HepG2 (cell line): Measurements from ENCODE around the gene DAPK1. TPM values are rescaled to one million over a fixed set of nuclear protein-coding genes. Genes with fewer than 3 reads are reported as not detected.

Experiments
- ATAC-seq: fragments of 200-7000 bp; cut with Tn5 transposase; 3 replicates; pipeline ENCODE4 v1.9.1; 2020; ENCODE audit warnings: mild to moderate bottlenecking, moderate library complexity
- BruUV-seq: library from RNA; stranded (reverse); fragments of 400-500 nt; replicated peaks from 2 replicates; lab custom pipeline; 2021; lab: Mats Ljungman, UMichigan
- CTCF ChIA-PET: fragments of 300-600 bp; formaldehyde crosslinking; extraction: SDS; loops from one replicate; lab custom pipeline; 2021; ENCODE audit warnings: low total read pairs, inconsistent platforms, low intra/inter-chr PET ratio; lab: Yijun Ruan, JAX
- POLR2A ChIA-PET: fragments of 350-600 bp; sonication (Branson Sonifier 250); formaldehyde crosslinking; loops from one replicate; lab custom pipeline; 2020; ENCODE audit warnings: antibody characterized with exemption, inconsistent platforms; lab: Yijun Ruan, JAX
- DNase-seq: peaks from one replicate; pipeline ENCODE4 v3.0.0-alpha.2; 2015; ENCODE audit warnings: low spot score
- FAIRE-seq: peaks from 3 replicates; lab custom pipeline; 2011; peaks lifted over from hg19 to GRCh38; lab: Jason Lieb, UNC
- H2AFZ ChIP-seq: one replicate; pipeline ENCODE4 v1.6.1; 2011; ENCODE audit warnings: low read length, inconsistent platforms
- H3K27ac ChIP-seq: fragments of 300-600 bp; 3 replicates; pipeline ENCODE4 v1.8.0; 2011; ENCODE audit warnings: mixed run types, mild to moderate bottlenecking, mixed read lengths, low read length, inconsistent platforms; ENCODE audit not compliant: insufficient read depth; ENCODE audit errors: extremely low read length
- H3K27me3 ChIP-seq, 2 experiments: fragments of 200-600 bp in 1 of 2; 2 replicates in 1 of 2; 3 replicates in 1 of 2; pipeline versions ENCODE4 v1.6.0 to v1.8.0; 2011; ENCODE audit warnings: low read length in 2 of 2, mild to moderate bottlenecking in 2 of 2, moderate library complexity in 2 of 2, inconsistent platforms in 1 of 2; ENCODE audit not compliant: insufficient read depth in 2 of 2, control insufficient read depth in 1 of 2
- H3K36me3 ChIP-seq, 2 experiments: fragments of 200-600 bp in 1 of 2; replicated peaks in 1 of 2; 2 replicates in 1 of 2; 3 replicates in 1 of 2; pipeline versions ENCODE4 v1.5.1 to v1.8.0; 2011; ENCODE audit warnings: low read length in 2 of 2, inconsistent platforms in 1 of 2; ENCODE audit not compliant: insufficient read depth in 2 of 2, control insufficient read depth in 1 of 2
- H3K4me1 ChIP-seq: 2 replicates; pipeline ENCODE4 v1.5.1; 2012; ENCODE audit warnings: low read length, inconsistent platforms; ENCODE audit not compliant: insufficient read depth
- H3K4me2 ChIP-seq: 2 replicates; pipeline ENCODE4 v1.6.0; 2011; ENCODE audit warnings: low read depth, low read length, inconsistent platforms
- H3K4me3 ChIP-seq, 3 experiments: fragments of 200-600 bp in 1 of 3; sonication (generic), shearing (Covaris generic) in 1 of 3; replicated peaks in 1 of 3; 2 replicates each; pipeline ENCODE4 v1.5.1; 2011 to 2016; ENCODE audit warnings: low read length in 3 of 3, inconsistent platforms in 2 of 3, low read depth in 2 of 3, mild to moderate bottlenecking in 2 of 3, control low read depth in 1 of 3, mixed read lengths in 1 of 3; ENCODE audit not compliant: insufficient read depth in 1 of 3
- H3K79me2 ChIP-seq: one replicate; pipeline ENCODE4 v1.6.1; 2011; ENCODE audit warnings: low read length, inconsistent platforms; ENCODE audit not compliant: insufficient read depth
- H3K9ac ChIP-seq: 2 replicates; pipeline ENCODE4 v1.6.0; 2011; ENCODE audit warnings: mild to moderate bottlenecking, low read depth, low read length, inconsistent platforms; ENCODE audit not compliant: insufficient read depth
- H3K9me3 ChIP-seq: 2 replicates; pipeline ENCODE4 v1.5.1; 2012; ENCODE audit warnings: mild to moderate bottlenecking, low read length
- H4K20me1 ChIP-seq: 2 replicates; pipeline ENCODE4 v1.6.0; 2011; ENCODE audit warnings: inconsistent platforms, mild to moderate bottlenecking, low read length, moderate library complexity; ENCODE audit not compliant: insufficient read depth
- ATAD3A ChIP-seq: sonication (generic); formaldehyde crosslinking; IDR thresholded peaks from 2 replicates; pipeline ENCODE4 v1.4.0; 2020; ENCODE audit warnings: missing genetic modification reagents
- JUND ChIP-seq: sonication (generic); formaldehyde crosslinking; IDR thresholded peaks from 2 replicates; pipeline ENCODE4 v1.8.0; 2022; ENCODE audit warnings: mild to moderate bottlenecking, missing genetic modification reagents
- NAIF1 ChIP-seq: sonication (generic); formaldehyde crosslinking; IDR thresholded peaks from 2 replicates; pipeline ENCODE4 v1.5.0; 2020; ENCODE audit warnings: mild to moderate bottlenecking, missing genetic modification reagents, borderline replicate concordance
- NCOR1 ChIP-seq: fragments of 200-600 bp; sonication (generic); IDR thresholded peaks from 2 replicates; pipeline ENCODE4 v1.7.0; 2017; ENCODE audit warnings: antibody characterized with exemption, low read length, borderline replicate concordance
- NONO ChIP-seq, 2 experiments: fragments of 450-650 bp in 1 of 2; sonication (generic) in 1 of 2; formaldehyde crosslinking in 1 of 2; IDR thresholded peaks in 1 of 2; conservative IDR thresholded peaks in 1 of 2; 2 replicates each; pipeline versions ENCODE4 v1.6.1 to v1.8.0; 2017 to 2022; ENCODE audit warnings: mild to moderate bottlenecking in 1 of 2, missing genetic modification reagents in 1 of 2, moderate library complexity in 1 of 2
- RBM39 ChIP-seq: fragments of 200-400 bp; formaldehyde crosslinking; IDR thresholded peaks from one replicate; pipeline ENCODE4 v1.6.1; 2018; ENCODE audit warnings: antibody characterized with exemption, mild to moderate bottlenecking, low read depth, low read length; ENCODE audit not compliant: poor library complexity, severe bottlenecking
- SP5 ChIP-seq: IDR thresholded peaks from 2 replicates; pipeline ENCODE4 v1.6.1; 2016; ENCODE audit warnings: low read depth, borderline replicate concordance
- ZC3H13 ChIP-seq: sonication (generic); formaldehyde crosslinking; IDR thresholded peaks from 2 replicates; pipeline ENCODE4 v1.8.1; 2023; ENCODE audit warnings: mild to moderate bottlenecking, missing genetic modification reagents, moderate library complexity
- ZNF431 ChIP-seq: sonication (generic); formaldehyde crosslinking; IDR thresholded peaks from 2 replicates; pipeline ENCODE4 v1.9.0; 2022; ENCODE audit warnings: missing genetic modification reagents, low read depth, mild to moderate bottlenecking, borderline replicate concordance
- WGBS: methylation state at CpG from one replicate; pipeline ENCODE4 v1.1.6; 2017; ENCODE audit warnings: low lambda C conversion rate; 5-methylcytosine and 5-hydroxymethylcytosine counted together
- in situ Hi-C: cut with HindIII; loops from 2 replicates; pipeline ENCODE4 v1.10.0; 2017; ENCODE audit warnings: low pct_unique_long_range_greater_than_20kb; ENCODE audit not compliant: extremely low pct_ligation_motif_present
- intact Hi-C: fragments of 100-400 bp; cut with micrococcal nuclease; formaldehyde crosslinking; loops from one replicate; pipeline ENCODE4 v1.10.0; 2022; ENCODE audit not compliant: unreplicated experiment
- polyA plus RNA-seq, 8 experiments: library from polyadenylated mRNA; depleted of rRNA in 3 of 8; stranded (reverse) in 7 of 8; unstranded in 1 of 8; fragments of >200 nt; fragmentation: Illumina TruSeq in 4 of 8; extraction: Trizol in 4 of 8; gene quantifications; 2 replicates each; pipeline versions ENCODE4 v1.2.1 to v1.2.3, GENCODE V29; 2011 to 2016; ENCODE audit warnings: low read depth in 4 of 8, missing spikeins in 1 of 8, mixed read lengths in 1 of 8; ENCODE audit not compliant: insufficient read depth in 1 of 8
- total RNA-seq, 5 experiments: library from RNA; depleted of rRNA; stranded (reverse); fragments of >200 nt; fragmentation: Illumina TruSeq; extraction: Trizol; gene quantifications; 2 replicates each; pipeline ENCODE4 v1.2.3, GENCODE V29; 2016; ENCODE audit warnings: low read depth in 1 of 5
- TF ChIP-seq, protein P1 (sequence below): sonication (generic); formaldehyde crosslinking; IDR thresholded peaks from 2 replicates; pipeline ENCODE4 v1.4.0; 2020; ENCODE audit warnings: missing genetic modification reagents
- TF ChIP-seq, protein P2 (sequence below): sonication (generic); formaldehyde crosslinking; IDR thresholded peaks from 2 replicates; pipeline ENCODE4 v1.4.0; 2020; ENCODE audit warnings: missing genetic modification reagents

The DAPK1 gene
- total and polyA plus RNA-seq, 2 of the 13 experiments (the other 11 are each of a cell fraction or from before 2014, with no cell fraction given): 35.7 to 35.9 TPM

DNA sequence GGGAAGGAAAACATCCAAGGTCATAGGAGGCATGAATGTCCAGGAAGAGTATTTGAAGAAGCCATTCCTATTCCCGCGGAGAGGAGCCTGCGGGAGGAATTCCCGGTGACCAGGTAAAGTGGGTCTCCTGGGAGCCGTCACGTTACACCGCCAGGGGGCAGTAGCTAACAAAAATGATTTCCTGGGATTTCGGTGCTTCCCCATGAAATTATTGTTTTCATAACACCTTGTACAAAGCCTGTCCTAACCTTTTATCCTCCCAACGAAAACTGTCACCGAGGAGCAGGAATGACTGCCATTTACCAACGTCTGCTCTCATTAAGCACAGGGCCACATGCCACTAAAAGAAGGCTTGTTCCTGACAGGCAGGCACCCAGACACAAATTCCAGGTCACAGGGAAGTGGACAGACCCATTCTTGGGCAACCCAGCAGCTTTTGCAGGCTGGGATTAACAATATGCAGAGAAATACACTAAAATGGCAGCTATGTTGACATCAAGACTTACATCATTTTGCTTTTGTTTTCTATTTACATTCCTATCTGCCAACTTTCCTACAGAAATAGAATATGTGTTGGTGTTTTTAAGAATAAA, 187.1 kb downstream of the DAPK1 start (continued):
- TF ChIP-seq, protein P1, sequence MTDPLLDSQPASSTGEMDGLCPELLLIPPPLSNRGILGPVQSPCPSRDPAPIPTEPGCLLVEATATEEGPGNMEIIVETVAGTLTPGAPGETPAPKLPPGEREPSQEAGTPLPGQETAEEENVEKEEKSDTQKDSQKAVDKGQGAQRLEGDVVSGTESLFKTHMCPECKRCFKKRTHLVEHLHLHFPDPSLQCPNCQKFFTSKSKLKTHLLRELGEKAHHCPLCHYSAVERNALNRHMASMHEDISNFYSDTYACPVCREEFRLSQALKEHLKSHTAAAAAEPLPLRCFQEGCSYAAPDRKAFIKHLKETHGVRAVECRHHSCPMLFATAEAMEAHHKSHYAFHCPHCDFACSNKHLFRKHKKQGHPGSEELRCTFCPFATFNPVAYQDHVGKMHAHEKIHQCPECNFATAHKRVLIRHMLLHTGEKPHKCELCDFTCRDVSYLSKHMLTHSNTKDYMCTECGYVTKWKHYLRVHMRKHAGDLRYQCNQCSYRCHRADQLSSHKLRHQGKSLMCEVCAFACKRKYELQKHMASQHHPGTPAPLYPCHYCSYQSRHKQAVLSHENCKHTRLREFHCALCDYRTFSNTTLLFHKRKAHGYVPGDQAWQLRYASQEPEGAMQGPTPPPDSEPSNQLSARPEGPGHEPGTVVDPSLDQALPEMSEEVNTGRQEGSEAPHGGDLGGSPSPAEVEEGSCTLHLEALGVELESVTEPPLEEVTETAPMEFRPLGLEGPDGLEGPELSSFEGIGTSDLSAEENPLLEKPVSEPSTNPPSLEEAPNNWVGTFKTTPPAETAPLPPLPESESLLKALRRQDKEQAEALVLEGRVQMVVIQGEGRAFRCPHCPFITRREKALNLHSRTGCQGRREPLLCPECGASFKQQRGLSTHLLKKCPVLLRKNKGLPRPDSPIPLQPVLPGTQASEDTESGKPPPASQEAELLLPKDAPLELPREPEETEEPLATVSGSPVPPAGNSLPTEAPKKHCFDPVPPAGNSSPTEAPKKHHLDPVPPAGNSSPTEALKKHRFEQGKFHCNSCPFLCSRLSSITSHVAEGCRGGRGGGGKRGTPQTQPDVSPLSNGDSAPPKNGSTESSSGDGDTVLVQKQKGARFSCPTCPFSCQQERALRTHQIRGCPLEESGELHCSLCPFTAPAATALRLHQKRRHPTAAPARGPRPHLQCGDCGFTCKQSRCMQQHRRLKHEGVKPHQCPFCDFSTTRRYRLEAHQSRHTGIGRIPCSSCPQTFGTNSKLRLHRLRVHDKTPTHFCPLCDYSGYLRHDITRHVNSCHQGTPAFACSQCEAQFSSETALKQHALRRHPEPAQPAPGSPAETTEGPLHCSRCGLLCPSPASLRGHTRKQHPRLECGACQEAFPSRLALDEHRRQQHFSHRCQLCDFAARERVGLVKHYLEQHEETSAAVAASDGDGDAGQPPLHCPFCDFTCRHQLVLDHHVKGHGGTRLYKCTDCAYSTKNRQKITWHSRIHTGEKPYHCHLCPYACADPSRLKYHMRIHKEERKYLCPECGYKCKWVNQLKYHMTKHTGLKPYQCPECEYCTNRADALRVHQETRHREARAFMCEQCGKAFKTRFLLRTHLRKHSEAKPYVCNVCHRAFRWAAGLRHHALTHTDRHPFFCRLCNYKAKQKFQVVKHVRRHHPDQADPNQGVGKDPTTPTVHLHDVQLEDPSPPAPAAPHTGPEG: no peak
- TF ChIP-seq, all 625 proteins: peak for 6

DNA sequence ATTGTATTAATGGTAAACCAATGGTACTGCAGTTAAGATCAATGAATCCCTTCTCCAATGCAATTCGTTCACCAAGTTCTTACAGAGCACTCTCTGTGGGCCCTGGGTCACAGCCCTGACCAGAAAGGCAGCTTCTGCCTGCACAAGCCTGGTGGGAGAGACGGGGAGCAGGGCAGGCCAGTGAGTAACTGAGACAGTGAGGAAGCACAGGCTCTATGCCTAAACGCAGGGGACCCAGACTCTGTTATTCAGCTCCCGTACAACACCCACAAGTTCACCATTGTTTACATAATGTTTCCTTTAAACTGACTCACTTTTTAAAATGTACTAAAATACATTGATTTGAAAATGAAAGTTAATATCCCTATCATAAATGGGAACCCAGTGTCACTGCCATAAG, 187.8 kb downstream of the DAPK1 start:
- Histone ChIP-seq H3K9ac (no peak overlapping the region), H3K9me3 (no peaks in the 10 kb centered on the region), H3K4me3 (no peak overlapping the region), H3K4me1 (no peaks in the 10 kb centered on the region), H3K27me3 (no peaks in the 10 kb centered on the region), H3K27ac (no peak overlapping the region), H3K79me2 (no peaks in the 10 kb centered on the region), H2AFZ (no peak overlapping the region), H3K36me3 (peaks cover 20 to 54% of the 10 kb centered on the region in 2 experiments), H4K20me1 (0 out of 2 replicates have a peak, but pooled peaks cover 3% of the 10 kb centered on the region), H3K4me2 (no peak overlapping the region)
- ChIA-PET POLR2A (no interaction called here), CTCF (no interaction called here)
- 98% methylated on average over 4 of the region's 4 CpGs for WGBS
- intact Hi-C loops: loop anchor here (10.0 kb wide), 1 partner anchor 359 kb away; no protein-coding TSS in a partner anchor
- BruUV-seq: no TSS peak
- no peak for FAIRE-seq
- no peak for DNase-seq
- in situ Hi-C loops: no loop called here
- no peak for ATAC-seq
- TF ChIP-seq JUND (CRISPR knock-in tag) (no peak), SP5 (CRISPR knock-in tag) (no peak), NCOR1 (no peak), ZC3H13 (CRISPR knock-in tag) (no peak), NAIF1 (CRISPR knock-in tag) (no peak), RBM39 (no peak), ZNF431 (no peak), NONO (IDR thresholded peaks at IDR 0.05) (no peak), NONO (CRISPR knock-in tag; conservative IDR thresholded peaks at IDR 0.05) (no peak), ATAD3A (CRISPR knock-in tag) (no peak)
- TF ChIP-seq, protein P2, sequence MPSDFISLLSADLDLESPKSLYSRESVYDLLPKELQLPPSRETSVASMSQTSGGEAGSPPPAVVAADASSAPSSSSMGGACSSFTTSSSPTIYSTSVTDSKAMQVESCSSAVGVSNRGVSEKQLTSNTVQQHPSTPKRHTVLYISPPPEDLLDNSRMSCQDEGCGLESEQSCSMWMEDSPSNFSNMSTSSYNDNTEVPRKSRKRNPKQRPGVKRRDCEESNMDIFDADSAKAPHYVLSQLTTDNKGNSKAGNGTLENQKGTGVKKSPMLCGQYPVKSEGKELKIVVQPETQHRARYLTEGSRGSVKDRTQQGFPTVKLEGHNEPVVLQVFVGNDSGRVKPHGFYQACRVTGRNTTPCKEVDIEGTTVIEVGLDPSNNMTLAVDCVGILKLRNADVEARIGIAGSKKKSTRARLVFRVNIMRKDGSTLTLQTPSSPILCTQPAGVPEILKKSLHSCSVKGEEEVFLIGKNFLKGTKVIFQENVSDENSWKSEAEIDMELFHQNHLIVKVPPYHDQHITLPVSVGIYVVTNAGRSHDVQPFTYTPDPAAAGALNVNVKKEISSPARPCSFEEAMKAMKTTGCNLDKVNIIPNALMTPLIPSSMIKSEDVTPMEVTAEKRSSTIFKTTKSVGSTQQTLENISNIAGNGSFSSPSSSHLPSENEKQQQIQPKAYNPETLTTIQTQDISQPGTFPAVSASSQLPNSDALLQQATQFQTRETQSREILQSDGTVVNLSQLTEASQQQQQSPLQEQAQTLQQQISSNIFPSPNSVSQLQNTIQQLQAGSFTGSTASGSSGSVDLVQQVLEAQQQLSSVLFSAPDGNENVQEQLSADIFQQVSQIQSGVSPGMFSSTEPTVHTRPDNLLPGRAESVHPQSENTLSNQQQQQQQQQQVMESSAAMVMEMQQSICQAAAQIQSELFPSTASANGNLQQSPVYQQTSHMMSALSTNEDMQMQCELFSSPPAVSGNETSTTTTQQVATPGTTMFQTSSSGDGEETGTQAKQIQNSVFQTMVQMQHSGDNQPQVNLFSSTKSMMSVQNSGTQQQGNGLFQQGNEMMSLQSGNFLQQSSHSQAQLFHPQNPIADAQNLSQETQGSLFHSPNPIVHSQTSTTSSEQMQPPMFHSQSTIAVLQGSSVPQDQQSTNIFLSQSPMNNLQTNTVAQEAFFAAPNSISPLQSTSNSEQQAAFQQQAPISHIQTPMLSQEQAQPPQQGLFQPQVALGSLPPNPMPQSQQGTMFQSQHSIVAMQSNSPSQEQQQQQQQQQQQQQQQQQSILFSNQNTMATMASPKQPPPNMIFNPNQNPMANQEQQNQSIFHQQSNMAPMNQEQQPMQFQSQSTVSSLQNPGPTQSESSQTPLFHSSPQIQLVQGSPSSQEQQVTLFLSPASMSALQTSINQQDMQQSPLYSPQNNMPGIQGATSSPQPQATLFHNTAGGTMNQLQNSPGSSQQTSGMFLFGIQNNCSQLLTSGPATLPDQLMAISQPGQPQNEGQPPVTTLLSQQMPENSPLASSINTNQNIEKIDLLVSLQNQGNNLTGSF (CRISPR knock-in tag): no peak
